Measurements from ENCODE around the gene CHKA.

Gene CHKA

GRCh38 chr11:68048681-68049508, 72.3 kb downstream of the CHKA start:
- H3K27me3 ChIP-seq (ENCODE audit: control insufficient read depth in 2 of 2, insufficient read depth in 2 of 2, low read length in 2 of 2) = no peaks in the 10 kb centered on the region
- no peak overlapping the region for H3K27ac ChIP-seq (ENCODE audit: low read depth in 2 of 2, low read length in 2 of 2)
- H3K36me3 ChIP-seq (ENCODE audit: control insufficient read depth in 2 of 2, insufficient read depth in 2 of 2, low read length in 2 of 2) = peaks cover 43 to 56% of the 10 kb centered on the region in 2 donors
- H3K9ac ChIP-seq (ENCODE audit: low read depth in 1 of 2, low read length in 2 of 2) = no peak overlapping the region
- H3K4me3 ChIP-seq (ENCODE audit: low read length in 2 of 2) = no peak overlapping the region
- H3K9me3 ChIP-seq (ENCODE audit: control insufficient read depth in 2 of 2, low read length in 2 of 2) = no peaks in the 10 kb centered on the region
- no peaks in the 10 kb centered on the region for H3K4me1 ChIP-seq (ENCODE audit: control insufficient read depth in 2 of 2, insufficient read depth in 2 of 2, low read length in 2 of 2)

DNA sequence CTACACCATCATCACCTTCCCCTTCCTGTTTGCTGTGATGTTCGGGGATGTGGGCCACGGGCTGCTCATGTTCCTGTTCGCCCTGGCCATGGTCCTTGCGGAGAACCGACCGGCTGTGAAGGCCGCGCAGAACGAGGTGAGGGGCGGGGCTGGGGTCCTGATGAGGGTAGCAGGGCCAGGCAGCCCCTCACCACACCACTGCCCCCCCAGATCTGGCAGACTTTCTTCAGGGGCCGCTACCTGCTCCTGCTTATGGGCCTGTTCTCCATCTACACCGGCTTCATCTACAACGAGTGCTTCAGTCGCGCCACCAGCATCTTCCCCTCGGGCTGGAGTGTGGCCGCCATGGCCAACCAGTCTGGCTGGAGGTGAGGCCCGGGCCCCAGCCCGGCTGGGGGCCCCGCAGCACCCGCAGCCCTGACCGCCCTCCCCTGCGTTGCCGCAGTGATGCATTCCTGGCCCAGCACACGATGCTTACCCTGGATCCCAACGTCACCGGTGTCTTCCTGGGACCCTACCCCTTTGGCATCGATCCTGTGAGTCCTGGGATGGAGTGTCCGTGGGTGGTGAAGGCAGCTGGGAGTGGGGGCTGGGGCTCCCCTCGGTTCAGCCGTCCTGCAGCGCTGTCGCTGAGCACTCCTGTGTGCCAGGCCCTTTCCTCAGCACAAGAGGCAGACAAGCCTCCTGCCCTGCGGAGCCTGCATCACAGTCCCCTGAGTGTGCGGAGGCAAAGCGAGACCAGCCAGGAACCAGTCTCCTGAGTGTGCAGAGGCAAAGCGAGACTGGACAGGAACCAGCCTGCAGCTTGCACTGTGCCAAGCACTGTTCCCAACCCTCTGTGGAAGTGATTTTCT, 73.5 kb downstream of the CHKA start:
- H3K36me3 ChIP-seq (ENCODE audit: control insufficient read depth in 2 of 2, insufficient read depth in 2 of 2, low read length in 2 of 2) = peaks cover 47% of the 10 kb centered on the region in 2 donors
- no peaks in the 10 kb centered on the region for H3K9me3 ChIP-seq (ENCODE audit: control insufficient read depth in 2 of 2, low read length in 2 of 2)
- no peaks in the 10 kb centered on the region for H3K27me3 ChIP-seq (ENCODE audit: control insufficient read depth in 2 of 2, insufficient read depth in 2 of 2, low read length in 2 of 2)
- no peak overlapping the region for H3K27ac ChIP-seq (ENCODE audit: low read depth in 2 of 2, low read length in 2 of 2)
- H3K4me3 ChIP-seq (ENCODE audit: low read length in 2 of 2) = no peak overlapping the region
- H3K4me1 ChIP-seq (ENCODE audit: control insufficient read depth in 2 of 2, insufficient read depth in 2 of 2, low read length in 2 of 2) = no peaks in the 10 kb centered on the region
- no peak overlapping the region for H3K9ac ChIP-seq (ENCODE audit: low read depth in 1 of 2, low read length in 2 of 2)

DNA sequence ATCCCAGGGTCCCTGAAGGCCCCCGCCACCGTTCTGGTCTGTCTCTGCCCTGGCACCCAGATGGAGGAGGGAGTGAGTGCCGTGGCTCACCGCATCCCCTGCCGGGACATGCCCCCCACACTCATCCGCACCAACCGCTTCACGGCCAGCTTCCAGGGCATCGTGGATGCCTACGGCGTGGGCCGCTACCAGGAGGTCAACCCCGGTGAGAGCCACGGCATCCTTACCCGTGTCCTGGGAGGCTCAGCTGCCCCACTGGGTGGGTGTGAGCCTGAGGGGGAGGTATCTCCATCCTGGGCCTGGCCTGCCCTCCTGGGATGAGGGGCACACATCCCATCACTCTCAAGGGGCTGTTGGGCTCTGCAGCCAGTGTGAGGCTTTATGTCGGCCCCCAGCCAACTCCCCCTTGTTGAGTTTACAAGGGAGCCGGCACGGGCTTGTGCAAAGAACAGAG, 76.3 kb downstream of the CHKA start:
- H3K4me1 ChIP-seq (ENCODE audit: control insufficient read depth in 2 of 2, insufficient read depth in 2 of 2, low read length in 2 of 2) = peaks cover 8% of the 10 kb centered on the region in 2 donors
- peaks cover 30 to 34% of the 10 kb centered on the region in 2 donors for H3K36me3 ChIP-seq (ENCODE audit: control insufficient read depth in 2 of 2, insufficient read depth in 2 of 2, low read length in 2 of 2)
- H3K27me3 ChIP-seq (ENCODE audit: control insufficient read depth in 2 of 2, insufficient read depth in 2 of 2, low read length in 2 of 2) = no peaks in the 10 kb centered on the region
- no peak overlapping the region for H3K9ac ChIP-seq (ENCODE audit: low read depth in 1 of 2, low read length in 2 of 2)
- H3K27ac ChIP-seq (ENCODE audit: low read depth in 2 of 2, low read length in 2 of 2) = no peak overlapping the region
- no peak overlapping the region for H3K4me3 ChIP-seq (ENCODE audit: low read length in 2 of 2)
- H3K9me3 ChIP-seq (ENCODE audit: control insufficient read depth in 2 of 2, low read length in 2 of 2) = no peaks in the 10 kb centered on the region

- Histone ChIP-seq H3K4me1 (ENCODE audit: control insufficient read depth in 2 of 2, insufficient read depth in 2 of 2, low read length in 2 of 2) (peaks cover 12 to 14% of the 10 kb centered on the region in 2 donors), H3K9ac (ENCODE audit: low read depth in 1 of 2, low read length in 2 of 2) (no peak overlapping the region), H3K36me3 (ENCODE audit: control insufficient read depth in 2 of 2, insufficient read depth in 2 of 2, low read length in 2 of 2) (peaks cover 28 to 33% of the 10 kb centered on the region in 2 donors), H3K27me3 (ENCODE audit: control insufficient read depth in 2 of 2, insufficient read depth in 2 of 2, low read length in 2 of 2) (no peaks in the 10 kb centered on the region), H3K27ac (ENCODE audit: low read depth in 2 of 2, low read length in 2 of 2) (no peak overlapping the region), H3K9me3 (ENCODE audit: control insufficient read depth in 2 of 2, low read length in 2 of 2) (no peaks in the 10 kb centered on the region), H3K4me3 (ENCODE audit: low read length in 2 of 2) (no peak overlapping the region)
These were observed 76.9 kb downstream of the CHKA start for GRCh38 chr11:68044145-68044813.

DNA sequence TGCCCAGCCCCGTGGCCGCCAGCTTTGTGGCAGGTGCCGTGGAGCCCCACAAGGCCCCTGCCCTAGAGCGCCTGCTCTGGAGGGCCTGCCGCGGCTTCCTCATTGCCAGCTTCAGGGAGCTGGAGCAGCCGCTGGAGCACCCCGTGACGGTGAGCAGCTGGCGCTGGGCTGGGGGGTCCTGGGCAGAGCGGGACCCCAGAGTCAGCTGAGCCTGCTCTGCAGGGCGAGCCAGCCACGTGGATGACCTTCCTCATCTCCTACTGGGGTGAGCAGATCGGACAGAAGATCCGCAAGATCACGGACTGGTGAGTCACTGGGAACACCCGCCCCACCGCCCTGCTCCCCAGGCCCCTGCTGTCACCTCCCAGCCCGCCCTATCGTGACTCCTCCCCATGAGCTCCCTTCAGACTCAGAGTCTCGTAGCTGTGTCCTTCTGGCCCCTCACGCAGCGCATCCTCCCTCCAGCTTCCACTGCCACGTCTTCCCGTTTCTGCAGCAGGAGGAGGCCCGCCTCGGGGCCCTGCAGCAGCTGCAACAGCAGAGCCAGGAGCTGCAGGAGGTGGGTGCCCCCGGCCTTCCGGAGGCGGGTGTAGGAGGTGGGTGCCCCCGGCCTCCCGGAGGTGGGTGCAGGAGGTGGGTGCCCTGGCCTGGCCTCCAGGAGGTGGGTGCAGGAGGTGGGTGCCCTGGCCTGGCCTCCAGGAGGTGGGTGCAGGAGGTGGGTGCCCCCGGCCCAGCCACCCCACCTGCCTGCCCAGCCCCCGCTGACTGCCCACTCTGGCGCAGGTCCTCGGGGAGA, 77.6 kb downstream of the CHKA start:
- no peak overlapping the region for H3K4me3 ChIP-seq (ENCODE audit: low read length in 2 of 2)
- H3K9ac ChIP-seq (ENCODE audit: low read depth in 1 of 2, low read length in 2 of 2) = no peak overlapping the region
- peaks cover 14 to 17% of the 10 kb centered on the region in 2 donors for H3K4me1 ChIP-seq (ENCODE audit: control insufficient read depth in 2 of 2, insufficient read depth in 2 of 2, low read length in 2 of 2)
- H3K9me3 ChIP-seq (ENCODE audit: control insufficient read depth in 2 of 2, low read length in 2 of 2) = no peaks in the 10 kb centered on the region
- H3K27me3 ChIP-seq (ENCODE audit: control insufficient read depth in 2 of 2, insufficient read depth in 2 of 2, low read length in 2 of 2) = no peaks in the 10 kb centered on the region
- no peak overlapping the region for H3K27ac ChIP-seq (ENCODE audit: low read depth in 2 of 2, low read length in 2 of 2)
- peaks cover 20 to 26% of the 10 kb centered on the region in 2 donors for H3K36me3 ChIP-seq (ENCODE audit: control insufficient read depth in 2 of 2, insufficient read depth in 2 of 2, low read length in 2 of 2)

GRCh38 chr11:68043029-68043348, 78.2 kb downstream of the CHKA start:
- Histone ChIP-seq H3K36me3 (ENCODE audit: control insufficient read depth in 2 of 2, insufficient read depth in 2 of 2, low read length in 2 of 2) (peaks cover 19 to 25% of the 10 kb centered on the region in 2 donors), H3K9ac (ENCODE audit: low read depth in 1 of 2, low read length in 2 of 2) (no peak overlapping the region), H3K27ac (ENCODE audit: low read depth in 2 of 2, low read length in 2 of 2) (no peak overlapping the region), H3K4me1 (ENCODE audit: control insufficient read depth in 2 of 2, insufficient read depth in 2 of 2, low read length in 2 of 2) (peaks cover 20 to 23% of the 10 kb centered on the region in 2 donors), H3K4me3 (ENCODE audit: low read length in 2 of 2) (no peak overlapping the region), H3K9me3 (ENCODE audit: control insufficient read depth in 2 of 2, low read length in 2 of 2) (no peaks in the 10 kb centered on the region), H3K27me3 (ENCODE audit: control insufficient read depth in 2 of 2, insufficient read depth in 2 of 2, low read length in 2 of 2) (no peaks in the 10 kb centered on the region)

DNA sequence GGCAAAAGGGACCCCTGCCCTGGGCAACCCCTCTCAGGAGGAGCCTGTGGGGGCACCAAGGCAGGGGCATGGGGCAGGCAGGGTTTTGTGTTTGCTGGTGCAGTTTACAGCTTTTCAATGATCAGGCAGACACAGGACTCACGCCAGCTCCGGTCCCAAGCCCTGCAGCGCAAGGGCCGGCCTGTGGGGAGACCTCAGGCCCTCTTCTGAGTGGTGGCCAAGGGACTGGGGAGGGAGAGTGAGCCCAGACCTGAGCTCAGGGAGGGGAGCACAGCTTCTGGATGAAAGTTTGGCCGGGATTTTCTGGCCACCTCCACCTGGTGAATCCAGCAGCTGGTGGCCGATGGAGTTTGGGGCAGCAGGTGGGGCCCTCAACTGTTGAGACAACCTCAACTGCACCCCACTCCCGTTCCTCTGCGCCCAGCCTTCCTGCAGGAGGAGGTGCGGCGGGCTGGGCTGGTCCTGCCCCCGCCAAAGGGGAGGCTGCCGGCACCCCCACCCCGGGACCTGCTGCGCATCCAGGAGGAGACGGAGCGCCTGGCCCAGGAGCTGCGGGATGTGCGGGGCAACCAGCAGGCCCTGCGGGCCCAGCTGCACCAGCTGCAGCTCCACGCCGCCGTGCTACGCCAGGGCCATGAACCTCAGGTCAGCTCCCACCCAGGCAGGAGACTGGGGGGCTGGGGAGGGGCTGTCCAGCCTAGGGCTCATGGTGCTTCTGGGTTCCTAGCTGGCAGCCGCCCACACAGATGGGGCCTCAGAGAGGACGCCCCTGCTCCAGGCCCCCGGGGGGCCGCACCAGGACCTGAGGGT, 78.8 kb downstream of the CHKA start:
- no peak overlapping the region for H3K9ac ChIP-seq (ENCODE audit: low read depth in 1 of 2, low read length in 2 of 2)
- H3K36me3 ChIP-seq (ENCODE audit: control insufficient read depth in 2 of 2, insufficient read depth in 2 of 2, low read length in 2 of 2) = peaks cover 13 to 25% of the 10 kb centered on the region in 2 donors
- H3K27ac ChIP-seq (ENCODE audit: low read depth in 2 of 2, low read length in 2 of 2) = no peak overlapping the region

GRCh38 chr11:68041617-68042218, 79.5 kb downstream of the CHKA start:
- Histone ChIP-seq H3K4me3 (ENCODE audit: low read length in 2 of 2) (no peak overlapping the region), H3K9ac (ENCODE audit: low read depth in 1 of 2, low read length in 2 of 2) (no peak overlapping the region), H3K27ac (ENCODE audit: low read depth in 2 of 2, low read length in 2 of 2) (no peak overlapping the region), H3K36me3 (ENCODE audit: control insufficient read depth in 2 of 2, insufficient read depth in 2 of 2, low read length in 2 of 2) (peaks cover 13 to 25% of the 10 kb centered on the region in 2 donors), H3K4me1 (ENCODE audit: control insufficient read depth in 2 of 2, insufficient read depth in 2 of 2, low read length in 2 of 2) (peaks cover 30 to 32% of the 10 kb centered on the region in 2 donors), H3K9me3 (ENCODE audit: control insufficient read depth in 2 of 2, low read length in 2 of 2) (no peaks in the 10 kb centered on the region), H3K27me3 (ENCODE audit: control insufficient read depth in 2 of 2, insufficient read depth in 2 of 2, low read length in 2 of 2) (no peaks in the 10 kb centered on the region)

More for the DNA sequence above, 78.8 kb downstream of the CHKA start:
- H3K9me3 ChIP-seq (ENCODE audit: control insufficient read depth in 2 of 2, low read length in 2 of 2) = no peaks in the 10 kb centered on the region
- no peak overlapping the region for H3K4me3 ChIP-seq (ENCODE audit: low read length in 2 of 2)
- H3K4me1 ChIP-seq (ENCODE audit: control insufficient read depth in 2 of 2, insufficient read depth in 2 of 2, low read length in 2 of 2) = peaks cover 26 to 27% of the 10 kb centered on the region in 2 donors
- H3K27me3 ChIP-seq (ENCODE audit: control insufficient read depth in 2 of 2, insufficient read depth in 2 of 2, low read length in 2 of 2) = no peaks in the 10 kb centered on the region
